GM11168 (cell line): Measurements from ENCODE around the gene ADAT1.

Experiments used
- in situ Hi-C: fragments of 300-500 bp; cut with MboI; formaldehyde crosslinking; loops from one replicate; pipeline ENCODE4 v1.12.0; 2022; ENCODE audit warnings: low sequenced_read_pairs; ENCODE audit not compliant: unreplicated experiment

The ADAT1 gene

GRCh38 chr16:75622761-75623605 is at the start of gene ADAT1:
Gene ADAT1 (minus strand): TSS chr16:75623281. CDS start chr16:75620799, 2,482 bp downstream.
- in situ Hi-C loops: no loop called here

- in situ Hi-C loops: no loop called here
Observed at GRCh38 chr16:75667503-75667902, 44.4 kb upstream of the ADAT1 start.

GRCh38 chr16:75660726-75661302 is 37.7 kb upstream of the ADAT1 start:
- in situ Hi-C loops: no loop called here

GRCh38 chr16:75660321-75660720 is 37.2 kb upstream of the ADAT1 start:
- in situ Hi-C loops: no loop called here

- in situ Hi-C loops: no loop called here
Observed at GRCh38 chr16:75658175-75658574, 35.1 kb upstream of the ADAT1 start.

GRCh38 chr16:75653922-75654321 is 30.8 kb upstream of the ADAT1 start:
- in situ Hi-C loops: no loop called here

GRCh38 chr16:75648265-75649076 is 25.4 kb upstream of the ADAT1 start:
- in situ Hi-C loops: no loop called here

- in situ Hi-C loops: no loop called here
Observed at GRCh38 chr16:75647492-75648264, 24.6 kb upstream of the ADAT1 start, which contains the start of the genes KARS1 and TERF2IP. Gene KARS1 (minus strand): TSS chr16:75647665. CDS start chr16:75647639, 26 bp downstream. Gene TERF2IP (plus strand): TSS chr16:75647773. CDS start chr16:75647883, 110 bp downstream.

GRCh38 chr16:75647112-75647491 is 24.0 kb upstream of the ADAT1 start:
- in situ Hi-C loops: no loop called here

- in situ Hi-C loops: no loop called here
Observed at GRCh38 chr16:75644240-75645012, 21.3 kb upstream of the ADAT1 start.

- in situ Hi-C loops: no loop called here
Observed at GRCh38 chr16:75640598-75640997, 17.5 kb upstream of the ADAT1 start.

- in situ Hi-C loops: loop anchor here (5.0 kb wide), 1 partner anchor 127 kb away; no protein-coding TSS in a partner anchor
Observed at GRCh38 chr16:75635036-75635435, 12.0 kb upstream of the ADAT1 start.

- in situ Hi-C loops: no loop called here
Observed at GRCh38 chr16:75632857-75633256, 9.8 kb upstream of the ADAT1 start.

- in situ Hi-C loops: no loop called here
Observed at GRCh38 chr16:75630052-75630451, 7.0 kb upstream of the ADAT1 start.

GRCh38 chr16:75629132-75629531 is 6.1 kb upstream of the ADAT1 start:
- in situ Hi-C loops: no loop called here

GRCh38 chr16:75628351-75628750 is 5.3 kb upstream of the ADAT1 start:
- in situ Hi-C loops: no loop called here

GRCh38 chr16:75627851-75628250 is 4.8 kb upstream of the ADAT1 start:
- in situ Hi-C loops: no loop called here

- in situ Hi-C loops: no loop called here
Observed at GRCh38 chr16:75626806-75627205, 3.7 kb upstream of the ADAT1 start.

GRCh38 chr16:75624921-75625334 is 1.8 kb upstream of the ADAT1 start:
- in situ Hi-C loops: no loop called here
